ENCODE data around the gene RIMS4. TPM values are rescaled to one million over a fixed set of nuclear protein-coding genes. Genes with fewer than 3 reads are reported as not detected.
A peak's percentile ranks its signal among the peaks of the same experiment; 100 is the strongest.

RIMS4 gene
- total and polyA plus RNA-seq, 9 of the 15 experiments (the other 6 are each of a cell fraction or from before 2014, with no cell fraction given): 0.04 TPM; not detected in 8

- TF ChIP-seq, protein P1, sequence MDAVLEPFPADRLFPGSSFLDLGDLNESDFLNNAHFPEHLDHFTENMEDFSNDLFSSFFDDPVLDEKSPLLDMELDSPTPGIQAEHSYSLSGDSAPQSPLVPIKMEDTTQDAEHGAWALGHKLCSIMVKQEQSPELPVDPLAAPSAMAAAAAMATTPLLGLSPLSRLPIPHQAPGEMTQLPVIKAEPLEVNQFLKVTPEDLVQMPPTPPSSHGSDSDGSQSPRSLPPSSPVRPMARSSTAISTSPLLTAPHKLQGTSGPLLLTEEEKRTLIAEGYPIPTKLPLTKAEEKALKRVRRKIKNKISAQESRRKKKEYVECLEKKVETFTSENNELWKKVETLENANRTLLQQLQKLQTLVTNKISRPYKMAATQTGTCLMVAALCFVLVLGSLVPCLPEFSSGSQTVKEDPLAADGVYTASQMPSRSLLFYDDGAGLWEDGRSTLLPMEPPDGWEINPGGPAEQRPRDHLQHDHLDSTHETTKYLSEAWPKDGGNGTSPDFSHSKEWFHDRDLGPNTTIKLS (IDR thresholded peaks at IDR 0.05; ENCODE audit: borderline replicate concordance, low read depth): peak; percentile 22; the same call in 1 of the 2 replicates
- no peak for TF ChIP-seq CBX2 (IDR thresholded peaks at IDR 0.05; ENCODE audit: insufficient read depth, low read length, poor library complexity, severe bottlenecking)
- TF ChIP-seq REST (IDR thresholded peaks at IDR 0.05; ENCODE audit: borderline replicate concordance): peak; percentile 76
- TF ChIP-seq REST (CRISPR knock-in tag; IDR thresholded peaks at IDR 0.05; ENCODE audit: low read depth): no peak
- peak; percentile 61; the same call in 1 of the 2 replicates for TF ChIP-seq EHMT2 (IDR thresholded peaks at IDR 0.05)
- peak; percentile 90 for TF ChIP-seq RAD51 (IDR thresholded peaks at IDR 0.05; ENCODE audit: borderline replicate concordance, low read depth)
- TF ChIP-seq ZNF316 (IDR thresholded peaks at IDR 0.05): no peak
- TF ChIP-seq ZMIZ1 (IDR thresholded peaks at IDR 0.05; ENCODE audit: low read depth in 2 of 2, low read length in 2 of 2): peak in 1 of 2 experiments; percentile 66; a peak in 1 of 4 replicates
- no peak for TF ChIP-seq GTF3C2 (IDR thresholded peaks at IDR 0.05; ENCODE audit: borderline replicate concordance, extremely low read depth, insufficient read length)
These were observed 74.0 kb downstream of the RIMS4 start (continued) for GRCh38 chr20:44736170-44737021.
